HG03095 (cell line): Measurements from ENCODE around the gene AGPAT3.

Experiments
- ATAC-seq: cut with Tn5 transposase; IDR thresholded peaks from one replicate; pipeline ENCODE4 v1.9.1; 2021; ENCODE audit warnings: moderate library complexity; ENCODE audit not compliant: unreplicated experiment

Gene AGPAT3

DNA sequence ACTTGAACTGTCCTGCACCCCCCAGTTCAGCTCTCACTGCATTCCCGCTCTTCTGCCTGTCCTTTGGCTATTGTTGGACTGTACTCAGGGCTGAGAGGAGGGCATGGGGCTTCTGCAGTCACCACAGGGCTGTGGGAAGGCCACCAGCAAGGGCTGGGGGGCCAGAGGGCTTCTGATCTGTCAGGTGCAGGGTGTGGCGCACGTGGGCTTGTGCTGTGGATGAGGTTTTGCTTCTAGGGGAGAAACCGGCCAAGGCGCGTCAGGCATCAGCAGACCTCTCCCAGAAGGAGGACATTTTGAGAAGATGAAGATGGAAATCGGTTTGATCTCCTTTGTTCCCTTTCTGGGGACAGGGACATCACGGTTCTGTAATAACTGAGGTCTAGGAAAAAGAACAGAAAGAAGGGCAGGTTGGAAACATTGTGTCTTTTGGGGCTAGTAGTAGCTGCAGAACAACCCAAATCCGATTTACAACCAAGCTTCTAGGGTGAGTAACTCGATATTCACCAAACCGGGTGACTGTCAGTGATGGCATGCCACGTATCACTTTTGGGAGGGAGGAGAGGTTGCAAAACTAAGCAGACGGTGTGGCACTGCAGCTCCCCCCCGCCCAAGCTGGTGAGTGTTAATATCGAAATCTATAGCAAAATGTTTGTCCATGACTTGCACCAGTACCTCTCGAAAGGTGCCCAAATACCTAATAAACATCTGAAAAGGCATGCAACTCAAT, 40.9 kb downstream of the AGPAT3 start:
- no peak for ATAC-seq

DNA sequence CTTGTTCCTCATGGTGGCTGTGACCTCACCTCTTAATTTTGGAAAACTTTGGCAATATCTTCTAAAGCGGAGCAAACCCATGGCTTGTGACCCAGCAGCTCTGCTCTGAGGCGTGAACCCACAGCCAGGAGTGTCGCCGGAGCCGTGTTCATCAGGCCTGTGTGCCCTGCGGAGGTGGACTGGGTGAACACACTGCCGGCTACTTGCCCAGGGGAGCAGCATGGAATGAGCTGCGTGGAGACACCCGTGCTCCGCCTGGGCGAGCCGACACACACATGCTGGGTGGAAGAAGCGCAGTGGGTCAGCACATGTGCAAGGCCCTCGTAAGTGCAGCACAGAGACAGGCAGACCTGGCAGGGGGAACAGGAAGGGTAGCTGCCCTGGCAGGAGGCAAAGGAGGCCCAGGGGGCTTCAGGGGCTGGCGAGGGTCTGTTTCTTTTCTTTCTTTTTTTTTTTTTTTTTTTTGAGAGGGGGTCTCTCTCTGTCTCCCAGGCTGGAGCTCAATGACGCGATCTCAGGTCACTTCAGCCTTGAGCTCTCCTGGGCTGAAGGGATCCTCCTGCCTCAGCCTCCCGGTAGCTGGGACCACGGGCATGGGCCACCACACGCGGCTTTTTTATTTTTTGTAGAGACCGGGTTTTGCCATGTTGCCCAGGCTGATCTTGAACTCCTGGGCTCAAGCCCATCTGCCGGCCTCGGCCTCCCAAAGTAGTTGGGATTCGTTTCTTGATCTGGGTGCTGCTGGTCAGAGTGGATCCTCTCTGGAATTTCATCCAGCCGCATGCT, 41.8 kb downstream of the AGPAT3 start:
- ATAC-seq, result no peak

DNA sequence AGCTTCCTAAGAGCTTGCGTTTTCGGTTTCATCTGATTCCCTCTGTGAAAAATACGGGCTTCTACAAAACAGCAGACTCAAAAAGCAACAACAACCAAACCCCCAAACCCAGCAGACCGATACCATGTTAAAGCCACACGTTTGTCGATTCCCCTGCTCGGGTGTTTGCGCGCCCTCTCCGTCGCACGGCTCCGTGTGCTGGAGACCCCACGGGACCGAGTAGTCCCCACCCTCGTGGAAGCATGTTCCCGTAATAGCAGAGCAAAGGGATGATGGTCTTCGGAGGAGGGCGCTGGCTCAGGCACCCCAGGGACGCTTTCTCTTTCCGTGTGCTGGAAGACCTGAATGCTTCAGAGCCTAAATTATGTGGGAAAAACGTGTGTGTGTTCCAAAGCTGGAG, 42.7 kb downstream of the AGPAT3 start:
- no peak for ATAC-seq

DNA sequence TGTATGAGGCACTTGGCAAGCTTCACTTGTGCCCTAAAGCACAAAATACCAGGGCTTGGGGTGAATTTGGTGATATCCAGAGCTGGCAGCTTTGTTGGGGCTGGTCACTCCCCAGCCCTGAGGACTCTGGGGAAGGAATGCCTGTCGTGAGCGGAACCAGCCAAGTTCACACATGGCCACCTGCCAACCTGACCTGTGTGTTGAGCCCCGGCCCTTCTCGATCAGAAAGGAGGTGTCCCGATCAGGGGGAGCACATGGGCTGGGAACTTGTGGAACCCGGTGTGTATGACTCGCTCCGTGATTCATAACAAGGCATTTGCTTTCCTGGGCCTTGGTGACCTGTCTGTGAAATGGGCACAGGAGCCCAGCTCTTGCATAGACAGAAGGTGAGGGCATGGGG, 43.1 kb downstream of the AGPAT3 start:
- no peak for ATAC-seq

DNA sequence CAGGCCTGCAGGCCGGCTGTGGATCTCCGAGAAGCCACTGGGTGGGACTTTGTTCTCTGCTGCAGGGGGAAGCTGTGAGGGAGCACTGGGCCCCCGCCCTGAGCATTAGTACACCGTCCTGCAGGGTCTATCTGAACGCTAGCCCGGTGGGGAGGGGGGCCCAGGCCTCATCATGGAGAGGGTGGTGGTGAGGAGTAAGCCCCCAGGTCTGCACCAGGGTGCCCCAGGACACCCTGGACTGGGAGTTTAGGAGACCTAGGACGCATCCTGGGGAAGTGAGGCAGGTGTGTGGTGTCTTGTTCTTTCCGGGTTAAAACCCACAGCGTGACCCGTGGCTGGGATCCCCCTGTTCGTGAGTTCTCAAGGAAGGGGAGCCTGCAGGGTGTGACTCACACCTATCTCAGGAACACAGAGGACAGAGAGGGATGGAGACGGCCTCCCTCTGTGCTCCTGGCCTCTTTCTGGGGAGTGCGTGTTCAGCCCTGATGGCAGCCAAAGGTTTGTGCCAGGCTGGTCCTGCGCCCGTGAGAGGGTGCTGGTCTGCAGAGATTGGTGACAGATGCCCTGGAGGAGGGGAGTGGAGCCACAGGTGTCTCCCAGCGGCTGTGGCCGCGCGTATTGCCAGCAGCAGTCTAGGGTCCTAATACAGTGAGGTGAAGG, 44.8 kb downstream of the AGPAT3 start:
- no peak for ATAC-seq

DNA sequence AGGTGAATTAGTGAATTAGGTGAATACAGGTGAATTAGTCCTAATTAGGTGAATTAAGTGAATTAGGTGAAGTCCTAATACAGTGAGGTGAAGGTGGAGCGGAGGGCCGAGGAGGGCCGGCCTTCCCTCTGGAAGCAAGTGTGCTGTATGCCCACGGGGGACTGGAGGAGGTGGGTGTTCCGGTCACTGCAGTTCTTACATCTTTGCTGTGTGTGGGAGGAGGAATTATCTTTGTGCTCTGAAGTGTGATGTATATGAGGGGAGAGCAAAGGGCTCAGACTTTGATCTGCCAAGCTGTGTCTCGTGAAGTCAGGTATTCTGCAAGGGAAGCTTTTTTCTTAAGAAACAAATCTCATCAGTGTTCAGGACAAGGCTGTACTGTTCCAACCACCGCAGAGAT, 45.4 kb downstream of the AGPAT3 start:
- ATAC-seq, result no peak

DNA sequence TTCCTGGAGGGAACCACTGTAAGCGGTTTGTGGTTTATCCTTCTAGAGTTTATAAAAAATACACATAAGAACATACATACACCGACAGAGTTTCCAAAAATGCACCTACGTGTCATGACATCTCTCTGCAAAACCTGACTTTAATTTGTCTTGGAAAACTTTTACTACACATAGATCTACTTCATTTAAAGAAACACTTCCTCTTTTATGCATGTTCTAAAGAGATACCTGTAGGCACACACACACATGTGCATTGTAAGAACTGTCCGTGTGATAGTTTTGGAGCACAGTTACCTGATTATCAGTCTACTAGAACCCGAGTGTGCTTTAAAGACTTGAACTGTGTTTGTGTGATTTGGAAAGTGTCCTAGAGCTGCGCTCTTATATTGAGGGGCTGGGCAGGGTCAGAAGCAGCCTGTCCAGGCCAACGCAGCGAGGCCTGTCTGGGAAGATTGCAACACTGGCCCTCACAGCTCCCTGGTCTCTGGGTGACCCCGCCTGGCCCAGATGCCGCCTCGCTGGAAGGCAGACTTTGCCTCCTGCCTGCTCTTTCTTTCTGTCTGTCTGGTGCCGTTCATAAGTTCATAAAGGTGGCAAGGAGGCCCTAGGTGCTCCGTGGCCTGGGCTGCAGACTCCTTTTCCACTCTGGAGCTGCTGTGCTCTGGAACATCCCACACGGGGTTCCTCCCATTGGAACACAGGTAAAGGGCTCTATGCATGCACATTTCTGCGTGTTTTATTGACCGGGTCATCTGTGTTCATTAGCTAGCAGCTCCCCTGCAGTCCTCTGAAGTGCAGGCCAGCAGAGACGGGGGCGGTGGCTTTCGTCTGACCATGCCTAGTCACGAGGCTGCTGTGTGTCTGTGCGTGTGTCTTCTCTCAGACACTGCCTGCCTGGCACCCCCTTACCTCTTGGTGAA, 46.3 kb downstream of the AGPAT3 start:
- ATAC-seq, result no peak

DNA sequence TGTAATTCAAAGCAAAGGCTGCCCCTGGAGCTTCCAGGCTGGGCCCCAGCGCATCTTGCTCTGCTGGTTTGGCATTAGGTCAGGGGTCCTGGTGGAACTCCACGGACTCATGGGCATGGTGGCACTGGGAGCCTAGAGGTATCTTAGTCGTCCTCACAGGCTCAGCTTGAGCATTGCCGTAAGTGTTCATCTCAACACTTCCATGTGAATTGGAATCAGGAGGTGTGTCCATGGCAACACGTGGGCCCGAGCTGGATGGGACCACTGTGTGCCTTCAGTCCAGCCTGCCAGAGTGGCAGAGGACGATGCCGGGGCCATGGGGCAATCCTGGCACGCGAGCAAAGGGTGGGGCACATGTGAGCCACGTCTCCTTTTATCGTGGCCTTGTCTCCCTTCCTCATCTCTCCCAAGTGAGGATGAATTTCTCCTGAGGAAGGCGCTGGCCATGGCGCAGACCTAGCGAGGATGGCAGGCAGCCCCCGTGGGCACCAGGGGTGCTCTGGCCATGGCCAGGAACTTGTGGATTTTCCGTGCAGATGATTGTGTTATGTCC, 47.0 kb downstream of the AGPAT3 start:
- no peak for ATAC-seq

DNA sequence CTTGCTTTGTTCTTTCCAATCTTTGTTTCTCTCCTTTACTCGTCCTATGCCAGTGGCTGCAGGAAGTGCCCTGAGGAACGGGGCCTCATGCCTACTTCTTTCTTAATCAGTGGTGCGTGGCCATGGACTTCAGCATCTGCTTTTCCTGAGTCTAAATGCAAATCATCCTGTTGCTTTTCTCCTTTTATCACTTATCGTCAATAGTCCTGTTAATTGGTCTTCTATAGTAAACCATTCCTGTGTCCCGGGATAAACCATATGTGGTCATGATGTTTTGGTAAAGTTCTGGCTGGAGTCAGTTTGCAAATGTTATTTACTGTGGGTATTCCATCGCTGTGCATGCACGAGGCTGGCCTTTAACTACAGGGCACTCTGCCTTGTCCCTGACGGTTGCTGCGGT, 47.5 kb downstream of the AGPAT3 start:
- no peak for ATAC-seq

DNA sequence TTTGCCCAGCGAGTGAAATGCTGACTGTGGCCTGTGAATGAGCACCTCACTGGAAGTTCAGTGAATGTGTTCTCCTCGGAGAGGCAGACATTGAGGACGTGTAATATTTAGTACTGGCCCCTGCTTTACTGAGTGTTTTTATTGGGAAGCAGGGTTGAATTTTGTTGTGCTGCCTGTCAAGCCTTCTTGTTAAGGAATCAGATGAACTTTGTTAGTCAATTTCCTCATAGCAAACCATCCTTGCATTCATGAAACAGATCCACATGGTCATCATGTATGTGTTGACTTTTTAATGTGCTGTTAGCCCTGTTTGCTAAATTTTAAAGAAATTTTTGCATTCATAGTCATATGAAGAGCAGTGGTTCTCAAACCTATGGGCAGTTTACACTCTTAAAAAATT, 47.9 kb downstream of the AGPAT3 start:
- no peak for ATAC-seq

DNA sequence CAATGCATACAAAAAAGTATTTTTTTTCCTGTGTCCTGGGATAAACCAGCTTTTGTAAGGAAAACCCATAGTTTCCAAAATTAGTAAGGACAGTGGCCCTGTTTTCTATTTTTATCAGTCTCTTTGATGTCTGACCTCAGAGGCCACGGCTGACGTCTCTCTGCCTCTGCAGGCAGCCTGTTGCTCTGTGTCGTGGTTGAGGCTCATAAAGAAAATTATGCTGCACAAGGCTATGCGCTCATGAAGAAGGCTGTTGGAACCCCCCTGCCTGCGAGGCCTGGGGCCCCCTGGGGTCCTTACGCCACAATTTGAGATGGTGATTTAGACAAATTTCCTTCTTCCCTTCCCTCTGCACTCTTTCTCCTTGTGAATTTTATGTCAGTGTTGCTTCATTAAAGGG, 48.9 kb downstream of the AGPAT3 start:
- no peak for ATAC-seq

DNA sequence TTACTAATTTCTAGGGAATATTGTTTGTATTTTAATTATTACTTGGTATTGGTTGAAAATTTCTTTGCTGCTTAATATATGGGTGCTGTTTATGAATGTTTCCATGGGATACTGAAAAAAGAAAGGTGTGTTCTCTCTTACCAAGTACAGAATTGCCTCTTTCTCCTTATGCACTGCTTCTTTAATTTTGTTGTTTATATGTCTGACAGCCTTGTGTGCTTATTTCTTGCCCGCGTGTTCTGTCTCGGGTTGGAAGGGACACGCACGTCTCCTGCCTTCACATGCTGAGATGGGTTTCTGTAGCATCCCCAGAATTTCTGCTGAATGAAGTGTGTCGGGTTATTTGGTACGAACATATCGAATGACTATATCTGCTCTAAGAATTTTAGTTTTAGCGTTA, 51.1 kb downstream of the AGPAT3 start:
- ATAC-seq, result no peak

DNA sequence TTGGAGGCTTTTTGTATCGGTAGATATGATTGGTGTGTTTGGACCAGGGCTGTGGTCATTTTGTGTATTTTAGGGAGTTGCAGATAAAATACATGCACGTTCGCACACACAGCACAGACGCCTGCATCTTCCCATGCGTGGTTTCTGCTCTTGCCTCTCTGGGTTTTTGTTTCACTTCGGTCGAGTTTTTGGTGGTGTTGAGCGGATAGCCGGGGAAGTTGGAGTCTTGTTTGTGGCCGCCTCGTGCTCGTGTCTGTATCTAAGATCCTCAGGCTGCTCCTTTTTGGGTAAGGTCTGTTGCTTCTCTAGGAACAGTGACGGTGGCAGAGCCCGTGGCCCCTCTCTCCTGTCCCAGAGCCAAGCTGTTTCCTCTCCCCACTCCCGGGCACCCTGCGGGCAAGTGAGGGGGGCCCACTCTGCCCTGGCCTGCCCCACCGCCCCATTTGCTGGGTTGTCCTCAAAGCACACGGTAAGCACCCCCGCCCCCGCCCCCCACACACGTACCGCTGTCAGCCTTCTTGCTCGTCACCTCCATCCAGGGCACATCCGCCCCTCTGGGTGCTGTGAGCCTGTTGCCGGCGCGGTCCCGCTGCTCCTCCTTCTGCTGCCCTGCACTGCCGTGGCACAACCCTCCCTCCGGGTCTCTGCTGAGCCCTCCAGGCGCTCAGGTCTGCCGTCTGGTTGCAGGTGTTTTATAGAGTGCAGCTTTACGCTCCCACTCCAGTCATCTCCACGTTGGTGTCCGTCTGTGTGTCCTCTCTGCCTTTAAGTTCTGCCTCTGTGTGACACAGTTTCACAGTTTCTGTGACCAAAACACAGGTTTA, 51.9 kb downstream of the AGPAT3 start:
- peak; percentile 43 for ATAC-seq

DNA sequence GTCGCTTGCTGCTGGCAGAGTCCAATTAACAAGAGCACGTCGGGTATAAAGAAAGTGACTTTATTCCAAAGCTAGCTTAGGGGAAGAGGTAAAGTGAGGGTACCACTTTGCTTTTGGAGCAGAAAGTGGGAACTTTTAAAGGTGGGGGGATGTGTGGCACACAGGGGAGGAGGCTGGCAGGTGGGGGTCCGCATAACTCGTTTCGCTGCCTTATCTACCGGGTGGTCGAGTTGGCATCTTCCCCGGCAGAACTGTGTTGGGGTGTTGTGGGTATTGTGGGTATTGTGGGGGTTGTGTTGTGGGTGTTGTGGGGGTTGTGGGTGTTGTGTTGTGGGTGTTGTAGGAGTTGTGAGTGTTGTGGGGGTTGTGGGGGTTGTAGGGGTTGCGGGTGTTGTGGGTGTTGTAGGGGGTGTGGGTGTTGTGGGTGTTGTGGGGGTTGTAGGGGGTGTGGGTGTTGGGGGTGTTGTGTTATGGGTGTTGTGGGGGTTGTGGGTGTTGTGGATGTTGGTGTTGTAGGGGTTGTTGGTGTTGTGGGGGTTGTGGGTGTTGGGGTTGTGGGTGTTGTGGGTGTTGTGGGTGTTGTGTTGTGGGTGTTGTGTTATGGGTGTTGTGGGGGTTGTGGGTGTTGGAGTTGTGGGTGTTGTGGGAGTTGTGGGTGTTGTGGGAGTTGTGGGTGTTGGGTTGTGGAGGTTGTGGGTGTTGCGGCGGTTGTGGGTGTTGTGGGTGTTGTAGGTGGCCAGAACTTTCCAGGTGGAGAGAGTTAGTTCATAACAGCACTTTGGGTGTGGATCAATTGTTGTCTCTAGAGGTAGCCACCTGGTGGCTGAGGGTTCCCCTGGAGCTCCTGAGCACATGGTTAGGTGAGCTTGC, 52.7 kb downstream of the AGPAT3 start:
- ATAC-seq, result no peak

DNA sequence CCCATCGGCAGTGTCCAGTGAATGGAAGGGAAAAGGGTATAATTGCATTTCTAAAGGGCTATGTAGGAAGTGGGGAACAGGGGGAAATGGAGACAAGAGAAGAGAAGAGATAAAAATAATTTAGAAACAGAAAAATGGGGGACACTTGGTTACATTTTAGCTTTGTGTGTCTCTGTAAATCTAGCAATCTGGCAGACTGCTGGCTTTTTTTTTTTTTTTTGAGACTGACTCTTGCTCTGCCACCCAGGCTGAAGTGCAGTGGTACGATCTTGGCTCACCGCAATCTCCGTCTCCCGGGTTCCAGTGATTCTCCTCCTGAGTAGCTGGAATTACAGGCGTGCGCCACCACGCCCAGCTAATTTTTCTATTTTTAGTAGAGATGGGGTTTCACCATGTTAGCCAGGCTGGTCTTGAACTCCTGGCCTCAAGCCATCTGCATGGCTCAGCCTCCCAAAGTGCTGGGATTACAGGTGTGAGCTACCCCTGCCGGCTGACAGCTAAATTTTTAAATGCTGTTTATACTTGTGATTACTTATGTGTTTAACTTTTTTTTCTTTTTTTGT, 53.4 kb downstream of the AGPAT3 start:
- ATAC-seq, result no peak

DNA sequence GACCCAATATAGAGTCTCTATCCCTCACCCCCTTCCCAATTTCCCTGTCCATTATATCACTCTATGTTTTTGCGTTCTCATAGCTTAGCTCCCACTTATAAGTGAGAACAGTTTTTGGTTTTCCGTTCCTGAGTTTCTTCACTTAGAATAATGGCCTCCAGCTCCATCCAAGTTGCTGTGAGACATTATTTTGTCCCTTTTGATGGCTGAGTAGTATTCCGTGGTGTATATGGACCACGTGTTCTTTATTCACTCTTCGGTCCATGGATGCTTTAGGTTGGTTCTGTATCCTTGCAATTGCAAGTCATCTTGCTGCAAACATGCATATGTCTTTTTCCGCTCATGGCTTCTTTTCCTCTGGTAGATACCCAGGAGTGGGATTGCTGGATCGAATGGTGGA, 54.3 kb downstream of the AGPAT3 start:
- no peak for ATAC-seq

DNA sequence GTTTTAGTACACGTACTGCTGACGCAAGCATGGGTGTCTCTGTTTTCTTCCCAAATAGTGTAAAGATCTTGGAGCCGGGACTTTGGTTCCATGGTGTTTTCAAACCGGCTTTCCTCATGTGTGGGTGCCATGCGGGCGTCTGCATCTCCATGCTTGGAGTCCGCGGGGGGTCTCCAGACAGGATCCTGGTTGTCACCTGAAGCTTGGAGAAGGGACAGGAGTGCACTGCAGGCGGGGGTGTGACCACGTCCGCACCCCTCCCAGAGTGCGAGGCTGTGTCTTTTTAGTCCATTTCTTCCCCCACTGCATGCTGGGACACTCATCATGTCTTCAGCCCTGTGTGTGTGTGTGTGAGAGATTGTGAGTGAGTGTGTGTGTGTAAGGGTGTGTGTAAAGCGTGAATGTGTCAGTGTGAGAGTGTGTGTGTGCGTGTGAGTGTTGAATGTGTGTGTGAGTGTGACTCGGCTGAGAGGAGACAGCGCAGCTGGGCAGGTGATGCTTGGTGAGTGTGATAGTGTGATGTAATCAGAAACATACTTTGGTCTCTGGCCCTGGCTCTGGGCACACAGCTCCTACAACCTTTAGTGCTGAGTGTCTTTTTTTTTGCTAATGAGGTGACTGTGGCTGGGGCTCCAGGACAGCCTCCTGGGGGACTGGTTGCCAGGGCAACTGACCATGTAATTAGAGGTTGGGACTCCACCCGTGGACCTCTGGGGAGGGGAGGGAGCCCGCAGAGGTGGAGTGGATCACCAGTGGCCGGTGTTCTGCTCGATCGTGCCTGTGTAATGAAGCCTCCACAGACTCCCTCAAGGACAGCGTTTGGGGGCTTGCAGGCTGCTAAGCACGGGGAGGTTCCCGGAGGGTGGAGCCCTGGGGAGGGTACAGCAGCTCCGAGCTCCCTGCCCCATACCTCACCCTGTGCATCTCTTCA, 55.1 kb downstream of the AGPAT3 start:
- no peak for ATAC-seq
